Measurements from ENCODE around the gene CYBC1.

Gene CYBC1

DNA sequence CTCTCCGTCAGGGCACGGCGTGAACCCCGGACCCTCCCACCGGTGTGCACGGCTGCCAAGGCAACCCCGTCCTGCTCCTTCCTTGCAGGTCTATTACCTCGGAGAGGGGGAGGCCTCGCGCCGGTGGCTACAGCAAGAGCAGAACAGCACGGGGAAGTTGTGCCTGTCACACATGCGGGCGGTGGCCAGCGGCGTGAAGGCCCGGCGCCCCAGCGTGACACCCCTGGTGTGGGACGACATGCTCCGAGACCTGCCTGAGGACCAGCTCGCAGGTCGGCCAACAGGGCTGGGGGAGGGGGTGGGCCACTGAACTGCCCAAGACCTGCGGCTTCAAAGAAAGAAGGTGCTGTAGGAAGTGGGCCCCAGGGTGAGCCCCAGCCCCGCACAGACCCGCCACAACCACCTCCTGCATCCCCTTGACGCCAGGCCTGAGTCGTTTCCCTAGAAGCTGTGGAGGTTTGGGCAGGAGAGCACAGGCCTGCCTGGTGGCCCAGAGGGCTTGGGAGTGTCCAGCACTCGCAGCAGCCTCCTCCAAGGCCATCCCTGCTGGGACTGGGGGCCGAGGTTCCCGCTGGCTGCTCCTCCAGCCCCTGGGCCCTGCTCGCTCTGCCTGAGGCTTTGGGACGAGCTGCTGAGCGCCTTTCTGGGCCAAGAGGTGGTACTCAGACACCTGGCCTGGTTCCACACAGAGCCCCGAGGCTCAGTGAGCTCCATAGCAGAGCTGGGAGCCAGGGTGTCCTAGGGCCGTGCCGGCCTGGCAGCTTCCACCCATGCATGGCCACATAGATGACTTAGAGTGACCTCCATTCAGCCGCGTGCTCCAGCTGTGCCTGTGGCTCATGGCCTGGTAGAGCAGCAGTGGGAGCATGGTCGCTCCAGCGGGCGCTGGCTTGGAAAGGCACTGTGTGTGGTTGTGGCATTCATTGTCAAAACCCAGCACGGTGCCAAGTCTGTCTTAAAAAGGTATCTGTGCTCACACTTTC lies 14.7 kb downstream of the CYBC1 start:
- TF ChIP-seq, protein P1, sequence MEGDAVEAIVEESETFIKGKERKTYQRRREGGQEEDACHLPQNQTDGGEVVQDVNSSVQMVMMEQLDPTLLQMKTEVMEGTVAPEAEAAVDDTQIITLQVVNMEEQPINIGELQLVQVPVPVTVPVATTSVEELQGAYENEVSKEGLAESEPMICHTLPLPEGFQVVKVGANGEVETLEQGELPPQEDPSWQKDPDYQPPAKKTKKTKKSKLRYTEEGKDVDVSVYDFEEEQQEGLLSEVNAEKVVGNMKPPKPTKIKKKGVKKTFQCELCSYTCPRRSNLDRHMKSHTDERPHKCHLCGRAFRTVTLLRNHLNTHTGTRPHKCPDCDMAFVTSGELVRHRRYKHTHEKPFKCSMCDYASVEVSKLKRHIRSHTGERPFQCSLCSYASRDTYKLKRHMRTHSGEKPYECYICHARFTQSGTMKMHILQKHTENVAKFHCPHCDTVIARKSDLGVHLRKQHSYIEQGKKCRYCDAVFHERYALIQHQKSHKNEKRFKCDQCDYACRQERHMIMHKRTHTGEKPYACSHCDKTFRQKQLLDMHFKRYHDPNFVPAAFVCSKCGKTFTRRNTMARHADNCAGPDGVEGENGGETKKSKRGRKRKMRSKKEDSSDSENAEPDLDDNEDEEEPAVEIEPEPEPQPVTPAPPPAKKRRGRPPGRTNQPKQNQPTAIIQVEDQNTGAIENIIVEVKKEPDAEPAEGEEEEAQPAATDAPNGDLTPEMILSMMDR (IDR thresholded peaks at IDR 0.05; ENCODE audit: low read depth, low read length, missing control alignments): no peak
- no peak for DNase-seq (ENCODE audit: extremely low read depth, low read depth)
- H3K4me3 ChIP-seq (replicated peaks; ENCODE audit: low read depth, low read length): no peak overlapping the region

DNA sequence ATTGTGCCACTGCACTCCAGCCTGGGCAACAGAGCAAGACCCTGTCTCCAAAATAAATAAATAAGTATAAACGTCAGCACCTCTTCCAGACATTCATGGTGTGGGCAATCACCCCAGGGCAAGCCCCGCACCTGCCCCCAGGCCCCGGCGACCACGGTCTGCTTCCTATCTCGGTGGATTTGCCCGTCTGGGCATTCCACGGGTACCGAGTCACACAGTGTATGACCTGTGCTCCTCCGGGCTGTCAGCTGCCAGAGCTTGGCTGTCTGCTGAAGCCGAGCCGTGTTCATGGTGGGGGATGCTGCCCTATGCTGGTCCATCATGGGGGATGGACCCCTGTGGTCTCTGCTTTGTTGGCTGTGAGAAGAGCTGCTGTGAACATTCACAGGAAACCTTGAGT lies 15.4 kb downstream of the CYBC1 start:
- no peak for DNase-seq (ENCODE audit: extremely low read depth, low read depth)
- TF ChIP-seq, protein P1 (IDR thresholded peaks at IDR 0.05; ENCODE audit: low read depth, low read length, missing control alignments): no peak
- no peak overlapping the region for H3K4me3 ChIP-seq (replicated peaks; ENCODE audit: low read depth, low read length)

DNA sequence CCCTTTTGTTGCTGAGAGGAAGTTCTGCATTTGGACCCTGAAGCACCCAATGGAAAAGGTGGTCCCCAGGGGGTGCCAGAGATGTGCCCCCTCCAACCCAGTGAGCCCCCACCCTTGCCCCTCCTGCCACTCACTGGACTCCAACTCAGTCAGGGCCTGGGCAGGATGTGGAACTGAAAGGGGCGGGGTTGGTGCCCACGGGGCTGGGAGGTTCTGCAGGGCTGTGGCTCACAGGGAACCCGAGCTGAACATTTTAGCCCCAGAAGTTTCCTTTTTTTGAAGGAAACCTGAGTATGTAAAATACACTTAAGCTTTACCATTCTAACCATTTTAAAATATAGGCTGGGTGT lies 16.4 kb downstream of the CYBC1 start:
- H3K4me3 ChIP-seq (replicated peaks; ENCODE audit: low read depth, low read length): no peak overlapping the region
- no peak for DNase-seq (ENCODE audit: extremely low read depth, low read depth)
- TF ChIP-seq, protein P1 (IDR thresholded peaks at IDR 0.05; ENCODE audit: low read depth, low read length, missing control alignments): no peak

DNA sequence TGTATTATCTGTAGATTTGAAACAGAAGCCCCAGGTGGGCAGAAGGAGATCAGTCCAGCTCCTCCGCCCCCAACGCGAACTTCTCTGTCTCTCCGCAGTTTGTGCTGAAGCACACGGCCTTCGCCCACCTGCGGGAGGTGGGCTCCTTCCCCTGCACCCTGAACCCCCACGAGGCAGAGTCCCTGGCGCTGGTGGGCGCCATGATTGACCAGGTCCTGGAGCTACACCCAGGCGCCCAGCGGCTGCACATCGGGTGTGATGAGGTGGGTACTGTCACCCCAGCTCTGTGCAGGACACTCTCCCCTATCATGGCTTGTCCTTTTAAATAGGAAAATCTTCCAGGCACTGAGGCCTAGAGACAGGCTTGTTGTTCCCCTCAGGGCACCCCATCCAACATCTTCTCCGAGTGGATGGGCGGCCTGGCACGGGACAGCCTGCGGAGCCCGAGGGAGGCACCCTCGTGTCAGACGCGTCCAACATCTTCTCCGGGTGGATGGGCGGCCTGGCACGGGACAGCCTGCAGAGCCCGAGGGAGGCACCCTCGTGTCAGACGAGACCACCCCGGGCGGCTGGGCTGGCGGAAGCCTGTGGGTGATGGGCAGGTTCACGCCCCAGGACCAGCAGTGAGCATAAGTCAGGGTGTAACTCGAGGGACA lies 16.9 kb downstream of the CYBC1 start:
- H3K4me3 ChIP-seq (replicated peaks; ENCODE audit: low read depth, low read length): no peak overlapping the region
- no peak for DNase-seq (ENCODE audit: extremely low read depth, low read depth)
- TF ChIP-seq, protein P1 (IDR thresholded peaks at IDR 0.05; ENCODE audit: low read depth, low read length, missing control alignments): no peak

- TF ChIP-seq, protein P1 (IDR thresholded peaks at IDR 0.05; ENCODE audit: low read depth, low read length, missing control alignments): no peak
- H3K4me3 ChIP-seq (replicated peaks; ENCODE audit: low read depth, low read length): no peak overlapping the region
- DNase-seq (ENCODE audit: extremely low read depth, low read depth): no peak
Measured at GRCh38 chr17:82432017-82432416, 18.5 kb downstream of the CYBC1 start.

- TF ChIP-seq, protein P1 (IDR thresholded peaks at IDR 0.05; ENCODE audit: low read depth, low read length, missing control alignments): no peak
- no peak overlapping the region for H3K4me3 ChIP-seq (replicated peaks; ENCODE audit: low read depth, low read length)
- DNase-seq (ENCODE audit: extremely low read depth, low read depth): no peak
Measured at GRCh38 chr17:82429824-82430223, 20.7 kb downstream of the CYBC1 start.

Measured in HFF-Myc (cell line).